IPS-18a (cell line): Measurements from ENCODE around the gene CHID1.

Experiments
- H3K27ac ChIP-seq: one replicate; pipeline ENCODE4 v1.5.1; 2013; ENCODE audit warnings: low read length
- H3K27me3 ChIP-seq: one replicate; pipeline ENCODE4 v1.6.1; 2013; ENCODE audit warnings: mild to moderate bottlenecking, low read length; ENCODE audit not compliant: control insufficient read depth, insufficient read depth
- H3K36me3 ChIP-seq: one replicate; pipeline ENCODE4 v1.6.1; 2013; ENCODE audit warnings: low read depth, low read length; ENCODE audit not compliant: control insufficient read depth
- H3K4me1 ChIP-seq: one replicate; pipeline ENCODE4 v1.6.1; 2013; ENCODE audit warnings: low read depth, low read length; ENCODE audit not compliant: control insufficient read depth
- H3K4me3 ChIP-seq: one replicate; pipeline ENCODE4 v1.5.1; 2013; ENCODE audit warnings: low read length
- H3K9ac ChIP-seq: one replicate; pipeline ENCODE4 v1.6.1; 2013; ENCODE audit warnings: mild to moderate bottlenecking, low read length, moderate library complexity
- H3K9me3 ChIP-seq: one replicate; pipeline ENCODE4 v1.6.1; 2013; ENCODE audit warnings: low read depth, low read length; ENCODE audit not compliant: control insufficient read depth

CHID1 gene

DNA sequence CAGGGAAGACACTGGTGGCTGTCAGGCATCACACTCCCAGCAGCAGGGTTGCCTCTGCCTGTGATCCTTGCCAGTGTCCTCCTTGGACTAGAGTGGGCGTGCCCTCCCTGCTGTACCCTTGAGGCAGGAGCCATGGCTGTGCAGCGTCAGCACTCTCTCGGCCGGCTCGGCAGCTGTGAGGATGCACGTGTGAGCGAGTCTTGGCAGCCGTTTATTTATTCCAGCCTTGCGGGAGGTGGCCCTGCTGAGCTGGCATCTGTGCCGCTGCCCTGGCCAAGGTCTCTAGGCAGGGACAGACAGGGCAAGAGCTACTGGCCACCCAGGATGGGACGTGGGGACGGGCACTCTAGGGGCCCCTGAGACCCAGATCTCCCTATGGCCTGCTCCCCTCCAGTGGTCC is 34.1 kb downstream of the CHID1 start:
- H3K9ac ChIP-seq, result no peak overlapping the region
- no peak overlapping the region for H3K27ac ChIP-seq
- H3K36me3 ChIP-seq, result peaks cover 4% of the 10 kb centered on the region
- no peaks in the 10 kb centered on the region for H3K4me1 ChIP-seq
- no peaks in the 10 kb centered on the region for H3K27me3 ChIP-seq
- H3K4me3 ChIP-seq, result no peak overlapping the region
- H3K9me3 ChIP-seq, result no peaks in the 10 kb centered on the region

DNA sequence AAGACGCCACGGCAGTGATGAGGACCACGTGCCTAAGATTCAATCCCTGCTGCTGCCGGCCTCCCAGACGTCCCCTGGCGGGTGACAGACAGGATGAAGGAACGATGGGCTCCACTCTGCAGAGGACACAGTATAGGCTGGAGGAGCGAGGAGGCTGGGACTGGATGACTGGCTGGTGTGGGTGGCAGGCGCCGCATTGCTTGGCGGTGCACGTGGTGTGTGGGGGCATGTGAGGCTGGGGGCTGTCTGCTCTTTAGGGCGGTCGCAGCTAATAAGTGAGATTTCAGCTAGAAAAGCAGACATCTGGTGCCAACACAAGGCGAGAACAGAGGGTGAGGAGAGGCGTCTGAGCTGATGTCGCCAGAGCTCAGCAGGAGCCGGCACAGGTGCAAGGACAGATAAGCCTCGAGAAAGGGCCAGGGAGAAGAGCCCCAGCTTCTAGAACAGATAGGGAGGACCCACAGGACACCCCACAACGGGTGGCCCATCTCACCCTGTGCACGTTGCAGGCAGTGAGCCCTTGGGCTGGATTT is 34.8 kb downstream of the CHID1 start:
- no peak overlapping the region for H3K9ac ChIP-seq
- H3K4me3 ChIP-seq, result no peak overlapping the region
- no peak overlapping the region for H3K27ac ChIP-seq
- H3K4me1 ChIP-seq, result no peaks in the 10 kb centered on the region
- H3K9me3 ChIP-seq, result no peaks in the 10 kb centered on the region
- H3K27me3 ChIP-seq, result no peaks in the 10 kb centered on the region
- peaks cover under 1% of the 10 kb centered on the region for H3K36me3 ChIP-seq

DNA sequence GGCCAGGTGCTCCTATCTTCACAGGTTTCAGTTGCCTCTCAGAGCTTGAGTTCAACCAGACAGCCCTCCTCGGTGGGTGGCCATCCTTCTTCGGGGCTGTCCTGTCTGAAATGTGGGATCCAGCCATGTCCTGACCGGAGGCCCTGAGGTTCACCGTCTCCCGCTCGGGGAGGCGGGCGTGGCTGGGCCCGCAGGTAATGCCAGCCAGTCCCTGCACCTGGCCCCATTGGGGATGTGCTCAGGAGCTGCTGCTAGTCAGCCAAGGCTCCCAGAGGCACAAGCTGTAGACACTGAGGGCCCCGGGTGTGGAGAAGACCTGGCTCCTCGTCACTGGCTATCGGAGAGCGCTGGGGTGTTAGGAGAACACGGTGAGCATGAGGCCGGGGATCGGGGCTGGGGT is 35.4 kb downstream of the CHID1 start:
- H3K4me3 ChIP-seq, result no peak overlapping the region
- H3K27me3 ChIP-seq, result no peaks in the 10 kb centered on the region
- no peaks in the 10 kb centered on the region for H3K36me3 ChIP-seq
- no peak overlapping the region for H3K9ac ChIP-seq
- H3K4me1 ChIP-seq, result peaks cover 2% of the 10 kb centered on the region
- no peaks in the 10 kb centered on the region for H3K9me3 ChIP-seq
- H3K27ac ChIP-seq, result no peak overlapping the region

DNA sequence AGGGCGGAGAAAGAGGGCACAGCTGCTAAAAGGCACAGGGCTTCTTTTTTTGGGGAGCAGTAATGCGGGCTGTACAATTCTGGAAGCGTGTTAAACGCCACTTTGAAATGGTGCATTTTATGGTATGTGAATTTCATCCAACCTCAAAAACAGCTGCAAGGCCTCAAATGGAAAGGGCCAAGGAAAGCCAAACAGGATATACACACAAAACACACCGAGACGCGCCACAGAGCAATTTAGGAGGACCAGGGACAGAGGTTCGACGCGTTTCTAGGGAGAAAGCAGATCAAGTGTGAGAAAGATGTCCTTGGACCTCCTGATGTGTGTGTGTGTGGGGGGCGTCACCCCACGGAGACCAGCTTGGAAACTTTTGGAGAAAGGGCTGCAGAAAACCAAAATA is 36.9 kb downstream of the CHID1 start:
- peaks cover 4% of the 10 kb centered on the region for H3K4me1 ChIP-seq
- no peaks in the 10 kb centered on the region for H3K9me3 ChIP-seq
- no peaks in the 10 kb centered on the region for H3K36me3 ChIP-seq
- no peak overlapping the region for H3K27ac ChIP-seq
- H3K4me3 ChIP-seq, result no peak overlapping the region
- H3K27me3 ChIP-seq, result no peaks in the 10 kb centered on the region
- H3K9ac ChIP-seq, result no peak overlapping the region

DNA sequence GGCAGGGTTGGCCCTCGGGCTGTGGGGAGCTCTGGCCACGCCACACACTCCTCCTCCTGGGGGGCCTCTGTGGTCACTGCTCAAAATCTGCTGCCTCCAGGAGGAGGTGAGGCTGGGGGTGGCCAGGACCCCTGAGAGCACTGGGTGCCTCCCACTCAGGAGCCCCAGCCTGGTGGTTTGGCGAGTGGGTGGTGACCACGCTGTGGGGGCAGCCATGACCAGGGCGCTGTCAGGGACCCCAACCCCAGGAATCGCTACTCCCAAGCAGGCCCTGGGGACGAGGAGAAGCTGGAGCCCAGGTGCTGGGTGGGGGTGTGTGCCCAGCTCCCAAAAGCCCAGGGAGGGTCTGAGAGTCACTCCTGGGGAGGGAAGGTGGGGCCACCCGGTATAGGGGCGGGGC is 37.8 kb downstream of the CHID1 start:
- H3K27ac ChIP-seq, result no peak overlapping the region
- no peaks in the 10 kb centered on the region for H3K36me3 ChIP-seq
- peaks cover 4% of the 10 kb centered on the region for H3K4me1 ChIP-seq
- H3K27me3 ChIP-seq, result no peaks in the 10 kb centered on the region
- H3K9ac ChIP-seq, result no peak overlapping the region
- H3K9me3 ChIP-seq, result no peaks in the 10 kb centered on the region
- H3K4me3 ChIP-seq, result no peak overlapping the region

DNA sequence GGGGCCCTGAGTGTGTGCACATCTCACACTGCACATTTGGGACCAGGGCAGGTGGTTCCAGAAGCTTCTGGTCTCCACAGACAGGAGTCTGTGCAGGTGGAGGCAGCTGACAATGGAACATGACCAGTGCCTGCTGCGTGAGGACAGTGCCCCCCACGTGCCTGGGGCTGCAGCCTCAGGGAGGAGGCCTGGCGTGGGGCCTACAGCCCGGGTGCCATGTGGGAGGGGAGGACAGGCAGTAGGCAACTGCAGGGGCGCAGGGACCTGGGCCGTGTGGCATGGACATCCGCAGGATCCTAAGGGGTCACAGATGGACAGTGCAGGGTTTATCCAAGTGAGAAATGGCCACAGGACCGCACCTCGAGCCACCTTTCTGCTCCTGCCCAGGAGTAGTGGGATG is 39.1 kb downstream of the CHID1 start:
- Histone ChIP-seq H3K27me3 (no peaks in the 10 kb centered on the region), H3K4me3 (no peak overlapping the region), H3K4me1 (peaks cover 4% of the 10 kb centered on the region), H3K9ac (no peak overlapping the region), H3K27ac (no peak overlapping the region), H3K36me3 (no peaks in the 10 kb centered on the region), H3K9me3 (no peaks in the 10 kb centered on the region)

DNA sequence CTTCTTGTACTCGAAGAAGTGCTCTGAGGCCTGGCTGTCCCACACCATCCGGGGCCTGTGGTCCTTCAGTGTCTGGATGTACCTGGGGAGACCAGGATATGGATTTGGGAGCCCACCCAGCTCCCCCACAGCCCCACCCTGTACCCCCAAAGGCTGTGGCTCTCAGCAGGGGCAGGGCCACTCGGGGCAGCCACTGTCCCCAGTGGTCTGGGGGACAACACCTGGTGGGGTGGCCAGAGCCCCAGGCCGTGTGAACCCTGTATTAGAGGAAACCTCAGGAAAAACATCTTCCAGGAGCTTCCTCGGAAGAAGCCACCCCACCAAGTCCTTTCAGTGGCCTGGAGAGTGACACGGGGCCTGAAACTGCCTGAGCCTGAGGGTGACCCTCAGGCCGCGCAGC is 40.2 kb downstream of the CHID1 start:
- Histone ChIP-seq H3K4me3 (no peak overlapping the region), H3K4me1 (peaks cover 4% of the 10 kb centered on the region), H3K27ac (no peak overlapping the region), H3K27me3 (no peaks in the 10 kb centered on the region), H3K36me3 (no peaks in the 10 kb centered on the region), H3K9me3 (no peaks in the 10 kb centered on the region), H3K9ac (no peak overlapping the region)

DNA sequence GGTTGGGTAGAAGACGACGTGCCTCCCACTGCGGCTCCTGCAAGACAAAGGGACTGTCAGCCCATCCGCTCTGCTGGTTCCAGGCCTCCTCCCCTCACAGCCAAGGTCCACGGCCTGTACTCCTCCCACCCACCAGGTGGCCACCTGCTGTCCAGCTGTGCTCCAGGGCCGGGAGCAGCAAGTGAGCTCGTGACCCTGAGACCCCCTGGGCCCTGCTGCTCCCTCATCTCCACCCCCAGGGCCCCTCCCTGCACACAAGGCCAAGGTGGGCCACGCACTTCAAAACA is 40.5 kb downstream of the CHID1 start:
- H3K9ac ChIP-seq, result no peak overlapping the region
- H3K9me3 ChIP-seq, result no peaks in the 10 kb centered on the region
- peaks cover 4% of the 10 kb centered on the region for H3K4me1 ChIP-seq
- H3K4me3 ChIP-seq, result no peak overlapping the region
- H3K27ac ChIP-seq, result no peak overlapping the region
- no peaks in the 10 kb centered on the region for H3K27me3 ChIP-seq
- no peaks in the 10 kb centered on the region for H3K36me3 ChIP-seq

DNA sequence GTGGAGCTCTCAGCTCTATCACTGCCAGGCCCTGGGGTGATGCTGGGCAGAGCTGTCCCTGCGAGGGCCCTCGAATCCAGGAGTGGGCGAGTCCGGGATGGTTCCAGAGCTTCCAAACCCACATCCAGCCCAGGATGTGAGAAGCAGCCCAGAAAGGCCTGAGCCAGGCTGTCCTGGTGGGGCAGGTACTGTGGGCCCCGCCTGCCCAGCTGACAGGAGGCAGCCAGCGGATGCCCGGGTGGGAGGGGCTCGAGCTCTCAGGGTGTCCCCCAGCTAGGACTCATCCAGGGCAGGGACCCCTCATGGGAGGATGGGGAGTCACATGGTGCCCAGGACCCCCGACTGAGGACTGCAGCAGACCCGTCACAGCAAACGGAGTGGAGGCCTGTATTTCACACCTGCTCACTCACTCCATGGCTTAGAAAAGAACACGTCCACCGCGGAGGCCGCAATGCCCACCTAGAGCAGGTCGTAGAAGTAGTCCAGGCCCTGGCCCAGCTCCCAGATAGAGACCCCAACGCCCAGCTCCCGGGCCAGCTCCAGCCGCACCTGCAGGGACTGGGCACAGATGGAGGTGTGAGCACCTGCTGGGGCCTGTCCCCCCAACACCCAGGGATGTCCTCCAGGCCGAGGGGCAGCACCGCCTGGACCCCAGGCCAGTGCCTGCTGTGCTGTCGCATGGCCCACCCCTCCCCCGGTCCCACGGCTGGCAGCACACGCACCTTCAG is 41.0 kb downstream of the CHID1 start:
- Histone ChIP-seq H3K36me3 (no peaks in the 10 kb centered on the region), H3K4me3 (no peak overlapping the region), H3K27ac (no peak overlapping the region), H3K9ac (no peak overlapping the region), H3K9me3 (no peaks in the 10 kb centered on the region), H3K27me3 (no peaks in the 10 kb centered on the region), H3K4me1 (peaks cover 4% of the 10 kb centered on the region)

DNA sequence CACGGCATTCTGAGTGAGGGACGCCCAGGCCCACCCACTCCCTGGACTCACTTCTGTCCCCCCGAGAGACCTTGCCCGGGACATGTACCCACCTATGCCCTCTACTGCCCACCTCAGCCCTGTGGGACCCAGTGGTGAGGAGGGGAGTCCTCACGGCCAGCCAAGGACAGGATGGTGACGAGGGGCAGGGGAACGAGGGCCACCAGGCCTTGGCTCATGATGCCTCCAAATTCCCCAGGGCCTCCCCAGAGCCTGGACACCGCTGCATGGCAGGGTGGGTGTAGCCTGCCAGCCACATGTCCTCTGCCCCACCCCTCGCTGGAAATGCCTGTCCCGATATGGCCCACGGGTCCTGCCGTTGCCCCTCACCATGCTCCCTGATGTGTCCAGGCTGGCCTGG is 41.8 kb downstream of the CHID1 start:
- no peak overlapping the region for H3K27ac ChIP-seq
- H3K9me3 ChIP-seq, result no peaks in the 10 kb centered on the region
- no peak overlapping the region for H3K9ac ChIP-seq
- no peaks in the 10 kb centered on the region for H3K36me3 ChIP-seq
- no peaks in the 10 kb centered on the region for H3K27me3 ChIP-seq
- peaks cover 5% of the 10 kb centered on the region for H3K4me1 ChIP-seq
- H3K4me3 ChIP-seq, result no peak overlapping the region

DNA sequence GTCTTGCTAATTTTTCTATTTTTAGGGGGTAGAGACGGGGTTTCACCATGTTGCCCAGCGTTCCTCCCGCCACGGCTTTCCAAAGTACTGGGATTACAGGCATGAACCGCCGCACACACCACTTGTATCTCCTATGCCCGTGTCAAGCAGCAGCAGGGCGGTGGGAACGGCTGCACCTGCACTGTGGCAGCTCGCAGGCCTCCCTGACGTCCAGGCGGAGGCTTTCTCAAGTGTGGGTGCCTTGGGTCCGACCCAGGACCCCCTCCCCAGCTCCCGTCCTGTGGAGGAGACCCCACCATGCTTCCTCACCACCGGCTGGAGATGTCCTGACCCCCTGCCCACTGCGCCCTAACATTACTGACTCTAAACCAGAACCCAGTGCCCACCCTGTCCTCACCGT is 42.2 kb downstream of the CHID1 start:
- Histone ChIP-seq H3K27me3 (no peaks in the 10 kb centered on the region), H3K4me1 (peaks cover 9% of the 10 kb centered on the region), H3K9me3 (no peaks in the 10 kb centered on the region), H3K36me3 (no peaks in the 10 kb centered on the region), H3K9ac (no peak overlapping the region), H3K4me3 (no peak overlapping the region), H3K27ac (no peak overlapping the region)

DNA sequence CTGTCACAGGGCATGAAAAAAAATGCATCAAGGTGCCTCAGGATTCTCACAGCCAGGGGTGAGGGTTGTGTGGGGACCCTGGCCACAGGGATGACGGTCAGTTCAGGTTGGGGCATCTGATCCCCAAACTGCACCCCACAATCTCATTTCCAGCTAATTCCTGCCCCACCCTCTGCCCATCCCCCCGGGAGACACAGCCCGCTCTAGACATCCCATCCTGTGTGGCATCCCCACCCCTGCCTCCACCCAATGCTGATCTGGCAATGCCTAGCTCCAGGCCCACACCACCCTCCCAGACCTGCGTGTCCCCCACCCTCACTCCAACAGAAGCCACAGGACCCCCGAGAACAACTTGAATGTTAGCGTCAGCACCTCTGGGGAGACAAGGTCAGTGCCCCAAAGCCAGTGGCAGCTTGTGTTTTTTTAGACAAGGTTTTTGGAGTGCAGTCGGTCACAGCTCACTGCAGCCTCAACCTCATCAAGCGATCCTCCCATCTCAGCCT is 42.7 kb downstream of the CHID1 start:
- H3K27me3 ChIP-seq, result no peaks in the 10 kb centered on the region
- peaks cover 13% of the 10 kb centered on the region for H3K4me1 ChIP-seq
- no peak overlapping the region for H3K9ac ChIP-seq
- H3K9me3 ChIP-seq, result no peaks in the 10 kb centered on the region
- no peak overlapping the region for H3K27ac ChIP-seq
- H3K36me3 ChIP-seq, result no peaks in the 10 kb centered on the region
- no peak overlapping the region for H3K4me3 ChIP-seq
